Measurements from ENCODE around the gene MYO18B.

Gene MYO18B

DNA sequence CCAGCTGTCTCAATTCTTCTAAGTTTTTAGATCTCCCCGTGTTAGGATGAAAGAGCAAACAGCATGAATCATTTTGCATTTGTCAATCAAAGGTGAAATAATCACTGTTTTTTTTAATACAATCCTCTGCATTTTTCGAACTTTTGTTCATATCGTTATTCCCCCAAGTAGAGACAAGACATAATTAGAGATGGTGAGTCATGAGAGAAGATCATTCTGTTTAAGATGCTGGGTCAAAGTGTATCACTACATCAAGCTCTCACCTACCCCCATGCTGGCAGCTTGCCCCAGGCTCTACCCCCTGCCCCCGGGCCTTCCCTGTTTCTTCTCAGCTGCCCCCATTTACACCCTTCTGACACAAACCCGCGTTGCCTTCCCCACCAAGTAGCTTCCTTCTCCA lies 30.5 kb upstream of the MYO18B start:
- no peak for DNase-seq (ENCODE audit: low read depth in 2 of 2)

GRCh38 chr22:25712661-25713400 lies 29.2 kb upstream of the MYO18B start:
- no peak for DNase-seq (ENCODE audit: low read depth in 2 of 2)

- DNase-seq (ENCODE audit: low read depth in 2 of 2), result no peak
Observed at GRCh38 chr22:25714070-25714469, 27.9 kb upstream of the MYO18B start.

DNA sequence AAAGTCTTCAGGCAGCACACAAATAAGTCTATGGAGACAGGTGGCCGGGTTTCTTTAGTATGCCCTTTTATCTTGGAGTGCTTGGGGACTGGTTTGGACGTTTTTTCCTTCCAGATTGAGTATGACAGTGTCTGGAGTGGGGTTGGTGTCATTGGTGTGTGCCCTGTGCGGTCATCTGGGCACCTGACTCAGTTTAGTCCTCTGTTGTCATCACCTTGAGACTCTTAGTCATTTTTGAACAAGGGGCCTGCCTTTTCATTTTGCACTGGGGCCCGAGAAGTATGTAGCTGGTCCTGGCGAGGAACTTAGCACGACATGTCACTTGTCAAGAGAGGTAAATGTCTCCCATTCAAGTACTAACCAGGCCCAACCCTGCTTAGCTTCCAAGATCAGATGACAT lies 27.2 kb upstream of the MYO18B start:
- no peak for DNase-seq (ENCODE audit: low read depth in 2 of 2)

GRCh38 chr22:25716637-25717036 lies 25.4 kb upstream of the MYO18B start:
- no peak for DNase-seq (ENCODE audit: low read depth in 2 of 2)

- no peak for DNase-seq (ENCODE audit: low read depth in 2 of 2)
Observed at GRCh38 chr22:25718135-25718840, 23.7 kb upstream of the MYO18B start.

GRCh38 chr22:25722223-25722622 lies 19.8 kb upstream of the MYO18B start:
- no peak for DNase-seq (ENCODE audit: low read depth in 2 of 2)

GRCh38 chr22:25722626-25723025 lies 19.4 kb upstream of the MYO18B start:
- DNase-seq (ENCODE audit: low read depth in 2 of 2), result no peak

- DNase-seq (ENCODE audit: low read depth in 2 of 2), result no peak
Observed at GRCh38 chr22:25726241-25726640, 15.7 kb upstream of the MYO18B start.

GRCh38 chr22:25728071-25728470 lies 13.9 kb upstream of the MYO18B start:
- DNase-seq (ENCODE audit: low read depth in 2 of 2), result no peak

GRCh38 chr22:25729016-25729995 lies 12.7 kb upstream of the MYO18B start:
- DNase-seq (ENCODE audit: low read depth in 2 of 2), result no peak

DNA sequence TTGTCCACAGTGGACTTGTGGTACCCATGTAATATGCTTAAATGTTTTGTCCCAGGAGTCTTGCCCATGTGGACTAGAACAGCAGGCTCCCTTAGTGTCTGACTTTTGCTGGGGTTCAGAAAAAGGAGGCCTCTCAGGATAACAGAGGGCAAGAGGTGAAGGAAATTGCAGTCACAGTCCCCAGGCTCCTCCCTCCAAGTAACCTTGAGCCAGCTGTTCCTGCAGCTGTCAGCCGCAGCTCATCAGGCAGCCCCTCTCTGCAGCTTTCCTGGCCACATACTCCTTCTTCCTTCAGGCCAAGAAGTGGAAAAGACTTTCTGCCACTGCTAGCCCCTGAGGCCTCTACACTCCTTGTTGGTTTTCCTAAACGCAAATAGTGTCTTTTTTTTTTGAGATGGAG lies 6.3 kb upstream of the MYO18B start:
- DNase-seq (ENCODE audit: low read depth in 2 of 2), result no peak

DNA sequence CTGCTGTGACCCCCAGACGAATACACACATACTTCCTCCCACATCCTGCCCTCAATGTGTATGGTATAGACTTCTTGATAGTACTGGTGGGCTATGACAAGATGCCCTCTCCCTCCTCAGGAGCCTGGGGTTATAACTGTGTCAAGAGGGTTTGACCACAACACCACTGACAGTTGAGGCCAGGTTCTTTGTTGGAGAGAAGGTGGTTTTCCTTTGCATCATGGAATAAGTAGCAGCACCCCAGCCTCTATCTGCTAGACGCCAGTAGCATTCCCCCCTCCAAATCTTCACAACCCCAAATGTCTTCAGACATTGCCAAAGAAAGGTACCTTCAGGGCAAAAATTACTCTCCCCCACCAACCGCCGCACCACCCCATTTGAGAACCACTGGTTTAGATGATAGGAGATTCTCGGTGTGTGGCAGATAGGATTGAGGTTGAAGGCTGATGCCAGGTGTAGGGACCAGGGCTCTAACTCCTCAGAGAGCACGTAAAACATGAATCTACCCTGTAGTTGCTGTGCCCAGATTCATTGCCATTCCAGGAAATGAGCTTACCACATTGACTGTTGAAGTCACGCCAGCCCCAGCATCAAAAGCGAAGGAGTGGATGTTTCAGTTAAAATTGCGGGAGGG lies 5.5 kb upstream of the MYO18B start:
- DNase-seq (ENCODE audit: low read depth in 2 of 2), result no peak

DNA sequence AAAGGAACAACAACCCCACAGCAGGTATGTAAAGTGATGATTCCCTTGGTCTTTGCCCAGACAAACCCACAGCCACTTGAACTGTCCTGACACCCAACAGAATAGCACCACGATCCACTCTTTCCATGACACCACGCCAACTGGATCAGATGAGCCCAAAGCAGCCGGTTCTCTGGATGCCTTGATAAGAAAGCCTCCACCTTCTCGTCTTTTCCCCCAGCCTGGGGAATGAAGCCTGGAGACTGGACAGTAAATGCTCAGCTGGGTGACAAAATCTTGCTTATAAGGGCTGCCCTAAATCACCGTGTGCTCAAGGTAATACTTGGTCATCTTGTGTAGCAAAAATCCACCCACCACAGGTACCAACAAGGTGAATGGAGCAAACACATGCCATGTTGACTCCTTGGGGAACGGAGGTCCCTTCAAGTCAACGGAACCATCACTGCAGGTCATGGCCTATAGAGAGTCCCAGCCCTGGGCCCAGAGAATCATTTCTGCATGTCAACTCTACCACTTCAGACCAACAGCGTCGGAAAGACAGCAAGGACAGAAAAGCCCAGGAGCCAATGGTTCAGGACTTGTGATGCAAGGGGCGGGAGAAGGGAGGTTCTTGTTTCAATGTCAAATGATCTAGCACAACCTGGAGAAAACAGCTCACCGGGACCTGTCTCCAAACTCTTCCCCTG lies 2.2 kb upstream of the MYO18B start:
- DNase-seq (ENCODE audit: low read depth in 2 of 2), result no peak

GRCh38 chr22:25742918-25743708 lies 1.1 kb downstream of the MYO18B start:
- DNase-seq (ENCODE audit: low read depth in 2 of 2), result no peak

GRCh38 chr22:25744694-25745093 lies 2.7 kb downstream of the MYO18B start:
- no peak for DNase-seq (ENCODE audit: low read depth in 2 of 2)

DNA sequence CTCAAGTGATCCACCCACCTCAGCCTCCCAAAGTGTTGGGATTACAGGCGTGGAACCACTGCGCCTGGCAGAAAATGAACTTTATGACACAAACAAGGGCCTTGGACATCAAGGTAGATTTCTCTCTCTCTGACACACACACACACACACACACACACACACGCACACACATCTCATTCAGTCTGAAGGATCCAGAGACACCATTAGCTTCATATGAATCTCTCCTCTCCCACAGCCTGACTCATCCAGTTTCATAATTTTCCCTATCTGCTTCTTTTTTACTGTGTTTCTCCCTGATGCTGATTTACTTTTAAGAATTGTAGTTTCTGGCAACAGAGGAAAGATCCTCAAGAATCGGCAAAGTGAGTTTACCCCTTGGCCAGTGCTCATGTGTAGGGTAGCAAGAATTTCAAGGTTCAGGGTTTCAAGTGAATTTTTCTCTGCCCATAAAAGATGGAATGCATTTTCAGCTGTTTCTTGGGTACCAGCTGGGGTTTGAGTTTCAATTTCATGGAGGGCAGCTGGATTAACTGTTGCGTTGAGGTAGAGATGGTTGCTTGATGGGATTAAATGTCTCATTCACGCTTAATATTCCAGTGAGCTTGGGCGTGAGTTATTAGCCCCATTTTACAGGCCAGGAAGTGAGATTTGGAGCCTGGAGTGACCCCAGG lies 3.5 kb downstream of the MYO18B start:
- DNase-seq (ENCODE audit: low read depth in 2 of 2), result no peak

GRCh38 chr22:25746012-25746373 lies 4.0 kb downstream of the MYO18B start:
- no peak for DNase-seq (ENCODE audit: low read depth in 2 of 2)

GRCh38 chr22:25747245-25747944 lies 5.4 kb downstream of the MYO18B start:
- DNase-seq (ENCODE audit: low read depth in 2 of 2), result no peak
